ENCODE results near the gene DENND2C. TPM values are rescaled to one million over a fixed set of nuclear protein-coding genes. Genes with fewer than 3 reads are reported as not detected.

The DENND2C gene
- total and polyA plus RNA-seq, 7 experiments from 2014 or later = 0.27 to 1.6 (median 0.89) TPM

DNA sequence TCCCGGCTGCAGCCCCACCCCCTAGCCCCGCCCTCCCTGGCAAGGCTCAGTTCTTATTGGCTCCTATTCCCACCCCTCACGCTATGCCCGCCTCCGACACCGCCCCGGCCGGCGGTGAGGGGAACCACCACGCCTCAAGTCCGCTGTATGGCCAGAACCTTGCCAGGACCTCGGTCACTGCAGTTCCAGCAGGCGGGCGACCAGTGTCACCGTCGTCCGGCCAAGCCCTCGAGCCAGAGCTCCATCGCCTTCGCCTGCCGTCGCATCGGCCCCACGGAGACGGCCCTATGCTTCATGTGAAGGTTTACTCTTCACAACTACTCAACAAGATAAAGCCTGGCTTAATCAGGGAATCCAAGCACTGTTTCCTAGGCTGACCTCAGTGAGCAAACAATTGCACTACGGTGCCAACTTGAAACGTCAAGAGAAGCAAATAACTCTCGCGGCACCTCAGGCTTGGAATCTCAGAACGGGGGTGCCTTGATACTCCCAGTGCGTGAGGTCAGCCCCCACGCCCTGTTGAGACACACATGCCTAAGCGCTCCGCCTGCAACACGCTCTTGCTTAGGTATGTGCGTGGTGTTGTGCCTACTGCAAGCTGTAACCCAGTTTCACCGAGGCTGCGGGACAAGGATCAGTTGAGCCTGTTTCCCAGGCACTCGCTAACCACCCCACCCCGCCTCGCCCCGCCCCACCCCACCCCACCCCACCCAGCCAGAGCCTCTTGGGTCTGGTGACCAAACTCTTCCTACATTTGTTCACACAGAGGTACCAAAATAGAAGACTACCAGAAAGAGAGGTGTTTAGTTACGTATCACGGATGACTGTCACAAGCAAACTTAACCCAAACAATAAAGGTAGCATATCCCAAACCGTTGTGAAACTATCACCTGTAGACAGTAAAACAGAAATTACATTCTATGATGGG is 498 bp upstream of the DENND2C start:
- H3K36me3 ChIP-seq (ENCODE audit: control insufficient read depth in 2 of 3, insufficient read depth in 3 of 3, low read length in 3 of 3) = no peaks in the 10 kb centered on the region
- Mint-ChIP-seq H3K9me3 (peaks cover 0 to 1% (median 0%) of the 10 kb centered on the region in 11 donors), H3K36me3 (peaks cover 0 to 3% (median 0%) of the 10 kb centered on the region in 5 donors), H3K27ac (peak overlapping the region in 7 of 9 donors; percentile 58 to 91 (median 82)), H3K4me3 (peak overlapping the region; percentile 84 to 98 (median 96)), H3K27me3 (peaks cover 2 to 60% (median 14%) of the 10 kb centered on the region in 5 donors), H3K4me1 (peaks cover 0 to 16% (median 9%) of the 10 kb centered on the region in 7 donors)
- peak; percentile 60 to 84 (median 76) for DNase-seq
- ATAC-seq = peak; percentile 99
- CTCF ChIA-PET = interaction anchor here (1.4 kb wide), 1 partner anchor 835 kb away, joined by 3 read pairs; no protein-coding TSS in a partner anchor
- peak overlapping the region; percentile 45 for H3K27ac ChIP-seq (ENCODE audit: low read depth, low read length)
- H3K4me3 ChIP-seq (ENCODE audit: low read length) = peak overlapping the region; percentile 77
- intact Hi-C loops (cut with micrococcal nuclease) = loop anchor here (1.0 to 10.0 kb wide), 12 partner anchors 46 to 1598 kb away; partner anchors contain the start of genes BCAS2 (in 2 of the 2), CSDE1 (in 2 of the 2), NRAS (in 2 of the 2) and LRIG2 (in 1 of the 2)
- POLR2A ChIA-PET = interaction anchor here (1.5 kb wide), 1 partner anchor 160 kb away, joined by 4 read pairs; the partner anchor contains the start of gene TRIM33
- no peaks in the 10 kb centered on the region for H3K4me1 ChIP-seq (ENCODE audit: control insufficient read depth in 2 of 2, insufficient read depth in 2 of 2, low read length in 2 of 2)
- no peaks in the 10 kb centered on the region for H3K27me3 ChIP-seq (ENCODE audit: control insufficient read depth in 2 of 2, insufficient read depth in 2 of 2, low read length in 2 of 2)
- H3K9me3 ChIP-seq (ENCODE audit: control insufficient read depth in 2 of 3, low read length in 3 of 3) = no peaks in the 10 kb centered on the region

DNA sequence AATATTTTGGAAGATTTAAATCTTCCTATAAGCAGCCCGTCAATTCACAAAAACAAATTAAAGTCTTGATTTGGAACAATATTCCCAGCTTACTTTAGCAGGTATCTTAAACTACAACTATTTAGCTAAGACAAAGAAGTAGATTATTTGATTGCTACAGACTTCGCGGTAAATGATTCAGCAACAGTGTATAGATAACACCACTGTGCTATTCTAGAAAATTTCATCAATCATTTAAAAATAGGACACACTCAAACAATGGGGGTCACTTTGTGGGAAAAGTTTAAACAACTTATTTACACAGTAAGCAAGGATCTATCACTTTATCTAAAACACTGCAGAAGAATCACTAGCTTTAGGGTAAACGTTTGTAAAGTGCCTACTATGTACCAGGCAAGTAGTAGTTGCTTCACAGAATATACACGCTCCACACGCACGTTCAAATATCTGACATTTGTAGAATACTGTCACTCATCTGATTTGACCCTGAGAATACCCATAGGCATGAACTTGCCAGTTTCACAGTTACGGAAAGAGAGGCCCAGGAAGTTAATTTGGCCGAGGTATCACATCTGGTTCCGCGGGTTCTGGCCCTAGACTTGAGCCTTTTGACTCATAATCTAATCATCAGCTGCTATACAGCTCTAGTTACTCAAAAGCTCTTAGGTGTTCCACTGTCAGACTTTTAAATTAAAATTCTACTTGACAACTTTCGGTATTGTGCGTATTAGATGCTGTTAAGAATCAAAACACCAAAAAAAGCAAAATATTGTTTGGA is 876 bp downstream of the DENND2C start:
- Histone ChIP-seq H3K36me3 (ENCODE audit: control insufficient read depth in 2 of 3, insufficient read depth in 3 of 3, low read length in 3 of 3) (no peaks in the 10 kb centered on the region), H3K4me3 (ENCODE audit: low read length) (peak overlapping the region; percentile 77), H3K4me1 (ENCODE audit: control insufficient read depth in 2 of 2, insufficient read depth in 2 of 2, low read length in 2 of 2) (no peaks in the 10 kb centered on the region), H3K9me3 (ENCODE audit: control insufficient read depth in 2 of 3, low read length in 3 of 3) (no peaks in the 10 kb centered on the region), H3K27me3 (ENCODE audit: control insufficient read depth in 2 of 2, insufficient read depth in 2 of 2, low read length in 2 of 2) (no peaks in the 10 kb centered on the region), H3K27ac (ENCODE audit: low read depth, low read length) (peak overlapping the region; percentile 45)
- Mint-ChIP-seq H3K36me3 (peaks cover 0 to 3% (median 0%) of the 10 kb centered on the region in 5 donors), H3K4me1 (peaks cover 0 to 16% (median 9%) of the 10 kb centered on the region in 7 donors), H3K4me3 (peak overlapping the region; percentile 84 to 98 (median 96)), H3K27ac (peak overlapping the region in 6 of 9 donors; percentile 16 to 85 (median 55)), H3K9me3 (peaks cover 0 to 1% (median 0%) of the 10 kb centered on the region in 11 donors), H3K27me3 (peaks cover 0 to 52% (median 12%) of the 10 kb centered on the region in 5 donors)
- intact Hi-C loops (cut with micrococcal nuclease) = no loop called here
- DNase-seq = peak in 2 of 9 donors; percentile 1 to 5
- ATAC-seq = no peak
- ChIA-PET POLR2A (interaction anchor here (1.0 to 1.5 kb wide), 2 partner anchors 112 to 158 kb away, joined by 3 to 4 read pairs; partner anchors contain the start of genes SIKE1 and TRIM33), CTCF (interaction anchor here (0.6 to 1.6 kb wide), 3 partner anchors 46 to 322 kb away, joined by 3 to 6 read pairs (median 3); no protein-coding TSS in a partner anchor)

DNA sequence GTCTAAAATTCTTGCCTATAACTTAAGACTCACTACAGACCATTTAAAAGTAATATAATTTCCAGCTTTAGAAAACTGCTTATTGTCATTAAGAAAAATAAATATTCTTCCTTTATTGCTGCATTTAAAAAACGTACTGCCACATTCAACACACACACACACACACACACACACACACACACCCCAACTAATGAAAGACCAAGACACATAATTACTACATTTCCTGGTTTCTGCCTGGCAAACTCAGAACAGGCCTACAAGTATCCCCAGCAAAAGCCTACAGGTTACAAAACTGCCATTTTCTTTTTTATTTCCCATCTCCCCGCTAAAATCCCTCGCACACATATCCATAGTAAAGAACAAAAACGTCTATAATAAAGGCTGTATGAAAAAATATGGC is 1.5 kb downstream of the DENND2C start:
- Mint-ChIP-seq H3K4me1 (peaks cover 0 to 16% (median 9%) of the 10 kb centered on the region in 7 donors), H3K9me3 (peaks cover 0 to 1% (median 0%) of the 10 kb centered on the region in 11 donors), H3K4me3 (peak overlapping the region in 6 of 10 donors; percentile 2 to 98 (median 90)), H3K27me3 (peaks cover 0 to 48% (median 10%) of the 10 kb centered on the region in 5 donors), H3K27ac (peak overlapping the region in 2 of 9 donors; percentile 36 to 85), H3K36me3 (peaks cover 0 to 3% (median 0%) of the 10 kb centered on the region in 5 donors)
- intact Hi-C loops (cut with micrococcal nuclease) = no loop called here
- CTCF ChIA-PET = interaction anchor here (1.6 kb wide), 1 partner anchor 321 kb away, joined by 6 read pairs; no protein-coding TSS in a partner anchor
- H3K27me3 ChIP-seq (ENCODE audit: control insufficient read depth in 2 of 2, insufficient read depth in 2 of 2, low read length in 2 of 2) = no peaks in the 10 kb centered on the region
- POLR2A ChIA-PET = interaction anchor here (1.0 kb wide), 1 partner anchor 112 kb away, joined by 3 read pairs; the partner anchor contains the start of gene SIKE1
- ATAC-seq (no peak), DNase-seq (no peak)
- no peak overlapping the region for H3K27ac ChIP-seq (ENCODE audit: low read depth, low read length)
- no peak overlapping the region for H3K4me3 ChIP-seq (ENCODE audit: low read length)
- H3K9me3 ChIP-seq (ENCODE audit: control insufficient read depth in 2 of 3, low read length in 3 of 3) = no peaks in the 10 kb centered on the region
- H3K36me3 ChIP-seq (ENCODE audit: control insufficient read depth in 2 of 3, insufficient read depth in 3 of 3, low read length in 3 of 3) = no peaks in the 10 kb centered on the region
- no peaks in the 10 kb centered on the region for H3K4me1 ChIP-seq (ENCODE audit: control insufficient read depth in 2 of 2, insufficient read depth in 2 of 2, low read length in 2 of 2)

DNA sequence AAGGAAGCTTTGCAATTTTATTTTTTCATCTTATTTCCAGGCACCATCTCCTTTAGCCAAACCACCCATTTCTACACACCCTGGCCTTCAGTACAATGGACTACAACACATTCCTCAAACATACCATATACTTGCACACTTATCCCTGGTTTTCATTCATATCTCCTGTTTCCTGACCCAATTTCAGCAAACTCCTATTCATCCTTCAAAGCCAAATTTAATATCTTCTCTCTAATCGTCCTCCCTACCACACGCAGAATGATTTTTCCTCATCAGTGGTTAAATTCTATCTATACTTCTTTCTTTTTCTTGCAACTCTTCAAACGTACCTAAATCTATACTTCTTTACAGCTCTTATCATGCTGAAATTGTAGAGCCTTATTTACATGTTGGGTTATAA is 2.9 kb downstream of the DENND2C start:
- H3K9me3 ChIP-seq (ENCODE audit: control insufficient read depth in 2 of 3, low read length in 3 of 3) = no peaks in the 10 kb centered on the region
- H3K27me3 ChIP-seq (ENCODE audit: control insufficient read depth in 2 of 2, insufficient read depth in 2 of 2, low read length in 2 of 2) = no peaks in the 10 kb centered on the region
- H3K4me1 ChIP-seq (ENCODE audit: control insufficient read depth in 2 of 2, insufficient read depth in 2 of 2, low read length in 2 of 2) = no peaks in the 10 kb centered on the region
- H3K4me3 ChIP-seq (ENCODE audit: low read length) = no peak overlapping the region
- H3K36me3 ChIP-seq (ENCODE audit: control insufficient read depth in 2 of 3, insufficient read depth in 3 of 3, low read length in 3 of 3) = no peaks in the 10 kb centered on the region
- Mint-ChIP-seq H3K9me3 (peaks cover 0 to 1% (median 0%) of the 10 kb centered on the region in 11 donors), H3K27ac (no peak overlapping the region), H3K4me1 (peaks cover 0 to 16% (median 9%) of the 10 kb centered on the region in 7 donors), H3K27me3 (peaks cover 0 to 43% (median 9%) of the 10 kb centered on the region in 5 donors), H3K36me3 (peaks cover 0 to 3% (median 0%) of the 10 kb centered on the region in 5 donors), H3K4me3 (no peak overlapping the region)
- ChIA-PET CTCF (no interaction called here), POLR2A (no interaction called here)
- no peak for DNase-seq
- ATAC-seq = no peak
- H3K27ac ChIP-seq (ENCODE audit: low read depth, low read length) = no peak overlapping the region
- intact Hi-C loops (cut with micrococcal nuclease) = no loop called here

DNA sequence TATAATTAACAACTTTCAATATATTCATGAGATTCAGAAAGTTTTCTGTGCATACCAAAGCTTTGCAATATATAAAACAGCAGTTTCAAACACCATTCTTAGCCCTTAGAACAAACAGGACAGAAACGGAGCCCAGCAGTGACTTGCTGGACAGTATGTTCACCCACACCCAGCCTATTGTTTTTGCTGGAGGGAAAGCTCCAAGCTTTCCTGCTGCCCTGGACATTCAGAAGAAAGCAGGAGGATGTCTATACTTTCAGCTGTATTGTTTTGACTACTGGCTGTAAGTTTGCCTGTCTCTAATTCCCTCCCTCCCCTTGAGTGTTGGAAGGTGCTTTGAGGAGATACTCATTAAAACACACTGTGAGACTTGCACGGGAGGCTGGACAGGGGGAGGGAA is 9.6 kb downstream of the DENND2C start:
- POLR2A ChIA-PET = no interaction called here
- Mint-ChIP-seq H3K27me3 (peaks cover 0 to 25% (median 17%) of the 10 kb centered on the region in 5 donors), H3K9me3 (no peaks in the 10 kb centered on the region)

DNA sequence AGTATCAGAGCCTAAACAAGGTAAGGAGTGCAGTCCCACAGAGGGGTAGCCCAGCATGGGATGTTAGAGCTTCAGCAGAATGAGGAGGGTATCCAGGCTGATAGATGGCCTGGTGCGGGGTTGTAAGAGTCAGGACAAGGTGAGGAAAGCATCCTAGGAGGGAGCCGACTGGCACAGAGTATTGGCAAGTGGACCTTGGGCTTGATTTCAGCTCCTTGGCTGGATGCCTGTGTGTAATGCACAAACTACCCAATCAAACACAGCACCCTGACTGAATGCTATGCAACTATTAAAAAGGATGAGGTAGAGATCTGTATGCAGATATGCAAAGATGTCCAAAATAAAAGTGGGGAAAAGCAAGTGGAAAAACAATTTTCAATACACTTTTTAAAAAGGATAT is 18.0 kb downstream of the DENND2C start:
- Mint-ChIP-seq H3K27me3 (peaks cover 0 to 6% (median 0%) of the 10 kb centered on the region in 5 donors), H3K4me3 (no peak overlapping the region), H3K36me3 (no peaks in the 10 kb centered on the region), H3K4me1 (no peaks in the 10 kb centered on the region), H3K9me3 (no peaks in the 10 kb centered on the region), H3K27ac (no peak overlapping the region)
- DNase-seq = no peak
- no peaks in the 10 kb centered on the region for H3K9me3 ChIP-seq (ENCODE audit: control insufficient read depth in 2 of 3, low read length in 3 of 3)
- no peak overlapping the region for H3K27ac ChIP-seq (ENCODE audit: low read depth, low read length)
- intact Hi-C loops (cut with micrococcal nuclease) = no loop called here
- H3K4me3 ChIP-seq (ENCODE audit: low read length) = no peak overlapping the region
- H3K4me1 ChIP-seq (ENCODE audit: control insufficient read depth in 2 of 2, insufficient read depth in 2 of 2, low read length in 2 of 2) = no peaks in the 10 kb centered on the region
- POLR2A ChIA-PET = no interaction called here
- H3K36me3 ChIP-seq (ENCODE audit: control insufficient read depth in 2 of 3, insufficient read depth in 3 of 3, low read length in 3 of 3) = no peaks in the 10 kb centered on the region
- H3K27me3 ChIP-seq (ENCODE audit: control insufficient read depth in 2 of 2, insufficient read depth in 2 of 2, low read length in 2 of 2) = no peaks in the 10 kb centered on the region
- CTCF ChIA-PET = no interaction called here
- ATAC-seq = no peak

More for the DNA sequence above, 9.6 kb downstream of the DENND2C start:
- Mint-ChIP-seq H3K27ac (no peak overlapping the region), H3K4me3 (no peak overlapping the region), H3K36me3 (peaks cover 0 to 10% (median 0%) of the 10 kb centered on the region in 5 donors), H3K4me1 (no peaks in the 10 kb centered on the region)
- intact Hi-C loops (cut with micrococcal nuclease) = no loop called here
- DNase-seq = no peak
- Histone ChIP-seq H3K9me3 (ENCODE audit: control insufficient read depth in 2 of 3, low read length in 3 of 3) (no peaks in the 10 kb centered on the region), H3K4me1 (ENCODE audit: control insufficient read depth in 2 of 2, insufficient read depth in 2 of 2, low read length in 2 of 2) (no peaks in the 10 kb centered on the region), H3K27me3 (ENCODE audit: control insufficient read depth in 2 of 2, insufficient read depth in 2 of 2, low read length in 2 of 2) (no peaks in the 10 kb centered on the region), H3K4me3 (ENCODE audit: low read length) (no peak overlapping the region), H3K27ac (ENCODE audit: low read depth, low read length) (no peak overlapping the region), H3K36me3 (ENCODE audit: control insufficient read depth in 2 of 3, insufficient read depth in 3 of 3, low read length in 3 of 3) (no peaks in the 10 kb centered on the region)
- CTCF ChIA-PET = no interaction called here
- no peak for ATAC-seq
